Middle frontal gyrus (tissue), 1 donor: Measurements from ENCODE around the gene ILF3.
A peak's percentile ranks its signal among the peaks of the same experiment; 100 is the strongest.
"Not testable (repeated sequence)": the region's sequence is repeated elsewhere in the genome, so short reads cannot be mapped to it uniquely, and the experiment has no call there.

Experiments
- DNase-seq: peaks from one replicate; pipeline ENCODE4 v3.0.0-alpha.2; 2015; ENCODE audit warnings: low spot score; ENCODE audit errors: extremely low spot score

Gene ILF3

GRCh38 chr19:10675214-10675613 lies 21.1 kb downstream of the ILF3 start:
- not testable (repeated sequence) for DNase-seq

GRCh38 chr19:10677751-10678150 lies 23.6 kb downstream of the ILF3 start:
- no peak for DNase-seq

- no peak for DNase-seq
Observed at GRCh38 chr19:10678813-10679212, 24.7 kb downstream of the ILF3 start.

- no peak for DNase-seq
Observed at GRCh38 chr19:10679743-10680142, 25.6 kb downstream of the ILF3 start.

GRCh38 chr19:10680545-10681135 lies 26.5 kb downstream of the ILF3 start:
- DNase-seq = no peak

GRCh38 chr19:10681658-10682057 lies 27.5 kb downstream of the ILF3 start:
- DNase-seq = no peak

GRCh38 chr19:10682397-10683063 lies 28.4 kb downstream of the ILF3 start:
- no peak for DNase-seq

- DNase-seq = no peak
Observed at GRCh38 chr19:10683064-10683426, 28.9 kb downstream of the ILF3 start.

GRCh38 chr19:10683582-10683981 lies 29.4 kb downstream of the ILF3 start:
- no peak for DNase-seq

GRCh38 chr19:10685210-10685609 lies 31.1 kb downstream of the ILF3 start:
- DNase-seq = no peak

- DNase-seq = no peak
Observed at GRCh38 chr19:10686193-10686592, 32.0 kb downstream of the ILF3 start.

- DNase-seq = peak; percentile 68
Observed at GRCh38 chr19:10686661-10687517, 32.7 kb downstream of the ILF3 start.

GRCh38 chr19:10687518-10688288 lies 33.6 kb downstream of the ILF3 start:
- DNase-seq = no peak

GRCh38 chr19:10688545-10689280 lies 34.6 kb downstream of the ILF3 start:
- DNase-seq = no peak

GRCh38 chr19:10690341-10690781 lies 36.2 kb downstream of the ILF3 start:
- no peak for DNase-seq

- DNase-seq = no peak
Observed at GRCh38 chr19:10691178-10691881, 37.2 kb downstream of the ILF3 start.

- no peak for DNase-seq
Observed at GRCh38 chr19:10691883-10692282, 37.7 kb downstream of the ILF3 start.

- no peak for DNase-seq
Observed at GRCh38 chr19:10692673-10693264, 38.6 kb downstream of the ILF3 start.

- DNase-seq = no peak
Observed at GRCh38 chr19:10694706-10695307, 40.7 kb downstream of the ILF3 start.
